NCI-H82 (cell line): Measurements from ENCODE around the gene FHIT.

Source experiments
- DNase-seq: peaks from one replicate; lab custom pipeline; 2025; lab: John Stamatoyannopoulos, UW

FHIT gene

DNA sequence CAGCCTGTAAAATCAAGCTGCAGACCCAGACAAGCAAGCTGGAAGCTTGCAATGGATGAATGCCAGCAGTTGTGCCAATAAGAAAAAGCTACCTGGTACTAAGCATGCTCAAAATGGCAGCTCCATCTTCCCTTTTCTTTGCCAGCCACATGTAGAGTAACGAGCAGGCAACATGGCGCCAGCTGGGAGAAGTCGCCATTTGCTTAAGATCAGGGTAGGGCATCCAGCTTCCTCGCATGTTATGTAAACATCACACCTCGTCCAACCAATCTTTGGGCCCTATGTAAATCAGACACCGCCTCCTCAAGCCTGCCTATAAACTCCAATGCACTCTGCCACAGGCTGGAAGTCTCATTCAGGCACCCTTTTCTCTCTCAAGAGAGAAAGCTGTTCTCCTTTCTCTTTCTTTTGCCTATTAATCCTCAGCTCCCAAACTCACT is 973.9 kb downstream of the FHIT start:
- peak; percentile 2 for DNase-seq

DNA sequence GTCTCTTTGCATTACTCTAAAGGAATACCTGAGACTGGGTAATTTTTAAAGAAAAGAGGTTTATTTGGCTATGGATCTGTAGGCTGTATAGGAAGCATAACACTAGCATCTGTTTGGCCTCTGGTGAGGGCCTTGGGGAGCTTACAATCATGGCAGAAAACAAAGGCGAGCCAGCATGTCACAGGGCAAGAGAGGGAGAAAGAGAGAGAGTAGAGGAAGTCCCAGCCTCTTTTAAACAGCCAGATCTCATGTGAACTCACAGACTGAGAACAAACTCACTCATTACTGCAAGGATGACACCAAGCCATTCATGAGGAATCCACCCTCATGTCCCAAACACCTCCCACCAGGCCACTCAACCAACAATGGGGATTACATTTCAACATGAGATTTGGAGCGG is 974.6 kb downstream of the FHIT start:
- no peak for DNase-seq

DNA sequence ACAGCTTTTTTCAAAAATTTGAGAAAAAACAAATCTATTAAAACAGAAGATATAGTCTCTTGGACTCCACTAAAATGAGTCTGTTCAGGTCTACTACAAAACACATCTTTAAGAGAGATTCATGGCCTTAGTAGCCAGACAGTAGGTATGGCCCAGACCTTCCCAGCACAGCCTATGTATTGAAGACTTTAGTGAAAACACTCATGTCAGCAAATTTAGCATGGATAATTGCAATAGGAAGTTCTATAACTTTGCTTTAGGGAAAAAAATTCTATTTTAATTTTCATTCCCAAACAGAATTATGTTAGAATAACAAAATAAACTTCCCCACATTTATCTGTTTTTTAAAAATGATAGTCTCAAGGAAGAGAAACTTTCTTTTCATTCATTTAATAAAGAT is 976.6 kb downstream of the FHIT start:
- DNase-seq: no peak

DNA sequence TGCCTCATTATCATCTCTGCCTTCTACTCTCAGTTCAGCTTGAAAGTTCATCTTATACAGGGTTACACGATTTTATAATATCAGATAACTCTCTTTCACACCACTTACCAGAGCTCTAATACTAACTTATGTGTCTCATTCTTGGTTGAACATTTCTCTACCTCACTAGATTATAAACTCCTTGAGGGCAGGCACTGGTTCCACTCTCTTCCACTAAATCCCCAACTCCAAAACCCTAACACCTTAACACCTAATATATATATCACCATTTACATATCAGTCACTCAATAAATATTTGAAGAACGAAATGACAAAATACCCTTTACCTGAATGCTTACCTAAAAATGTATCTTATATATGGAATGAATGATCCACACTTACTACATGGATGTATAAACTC is 977.2 kb downstream of the FHIT start:
- no peak for DNase-seq

DNA sequence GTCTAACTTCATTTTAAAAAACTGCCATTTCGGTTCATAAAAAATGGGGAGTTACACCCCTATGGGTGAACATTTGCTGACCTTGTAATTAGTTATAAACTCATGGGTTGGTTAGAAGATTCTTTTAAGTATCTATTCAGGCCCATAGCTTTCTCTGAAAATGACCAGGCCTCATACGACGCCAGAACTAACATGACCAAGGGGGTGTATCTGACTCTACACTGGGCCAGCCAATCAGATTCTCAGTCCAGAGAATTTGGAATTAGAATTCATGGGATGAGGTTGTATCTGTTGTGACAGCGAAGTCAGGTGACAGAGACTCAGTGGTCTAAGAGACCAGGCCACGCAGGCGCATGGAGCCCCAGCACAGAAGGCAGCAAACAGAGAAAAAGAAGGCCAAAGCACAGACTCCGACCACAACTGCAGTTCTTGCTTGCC is 981.4 kb downstream of the FHIT start:
- DNase-seq: no peak

DNA sequence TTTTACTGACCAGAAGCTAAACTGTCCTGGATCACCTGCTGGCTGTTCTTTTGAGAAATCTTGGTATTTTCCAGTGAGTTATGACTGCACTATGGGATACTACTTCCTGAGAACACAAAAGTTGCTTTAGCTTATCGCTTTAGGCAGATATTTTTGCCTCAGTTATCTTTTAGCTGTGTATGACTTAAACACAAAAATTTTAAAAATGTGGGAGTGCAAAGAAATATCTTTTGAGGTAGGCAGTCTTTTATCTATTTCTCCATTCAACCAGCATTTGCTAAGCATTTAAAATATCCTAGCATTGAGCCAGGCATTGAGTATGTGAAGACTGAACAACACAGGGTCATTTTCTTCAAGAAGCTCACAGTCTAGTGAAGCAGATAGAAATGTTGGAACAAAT is 981.9 kb downstream of the FHIT start:
- no peak for DNase-seq

DNA sequence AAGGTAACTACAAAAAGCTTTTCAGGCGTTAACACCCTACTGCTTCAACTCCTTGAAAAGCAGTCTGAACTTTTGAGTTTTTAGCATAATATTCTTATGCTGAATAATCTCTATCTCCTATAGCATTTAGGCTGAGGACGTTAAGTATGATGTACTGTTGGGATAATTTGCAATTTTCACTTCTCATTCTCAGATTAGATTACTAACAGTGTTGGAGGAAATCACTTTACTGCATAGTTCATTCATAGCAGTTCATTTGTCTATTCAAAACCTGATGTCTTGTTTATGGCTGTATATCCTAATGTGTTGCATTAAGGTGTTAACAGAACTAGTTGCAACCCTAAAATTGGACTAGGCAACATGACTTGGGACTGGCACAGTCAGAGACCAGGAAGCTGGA is 983.1 kb downstream of the FHIT start:
- no peak for DNase-seq

DNA sequence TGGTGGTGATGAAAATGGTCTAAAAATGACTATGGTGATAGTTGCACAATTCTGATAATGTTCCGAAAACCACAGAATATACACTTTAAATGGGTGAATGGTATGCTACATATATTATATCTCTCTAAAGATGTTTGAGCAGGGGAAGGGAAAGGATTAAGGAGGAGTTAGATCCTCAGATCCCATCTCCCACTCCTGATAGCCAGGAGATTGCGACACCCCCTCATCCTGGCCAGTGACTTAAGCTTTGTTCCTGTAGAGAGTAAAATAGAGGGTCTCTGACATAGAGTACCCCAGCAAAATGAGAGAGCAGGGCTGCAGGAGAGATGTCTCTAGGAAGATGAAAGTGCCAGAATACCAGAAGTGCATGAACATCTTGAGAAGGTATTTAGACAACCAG is 984.8 kb downstream of the FHIT start:
- no peak for DNase-seq

DNA sequence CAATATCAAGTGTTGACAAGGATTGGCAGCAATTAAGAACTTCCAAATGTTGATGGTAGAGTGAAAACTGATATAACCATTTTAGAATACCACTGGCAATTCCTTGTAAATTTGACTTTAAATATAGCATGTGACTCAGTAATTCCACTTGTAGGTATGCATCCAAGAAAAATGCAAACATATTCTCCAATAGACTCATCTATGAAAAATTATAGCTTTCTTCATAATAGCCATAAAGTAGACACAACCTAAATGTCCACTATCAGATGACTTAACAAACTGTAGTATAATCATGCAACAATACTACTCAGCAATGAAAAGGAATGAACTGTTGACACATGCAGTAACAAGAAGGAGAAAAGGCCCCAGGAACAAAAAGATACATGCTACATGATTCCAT is 988.1 kb downstream of the FHIT start:
- no peak for DNase-seq

DNA sequence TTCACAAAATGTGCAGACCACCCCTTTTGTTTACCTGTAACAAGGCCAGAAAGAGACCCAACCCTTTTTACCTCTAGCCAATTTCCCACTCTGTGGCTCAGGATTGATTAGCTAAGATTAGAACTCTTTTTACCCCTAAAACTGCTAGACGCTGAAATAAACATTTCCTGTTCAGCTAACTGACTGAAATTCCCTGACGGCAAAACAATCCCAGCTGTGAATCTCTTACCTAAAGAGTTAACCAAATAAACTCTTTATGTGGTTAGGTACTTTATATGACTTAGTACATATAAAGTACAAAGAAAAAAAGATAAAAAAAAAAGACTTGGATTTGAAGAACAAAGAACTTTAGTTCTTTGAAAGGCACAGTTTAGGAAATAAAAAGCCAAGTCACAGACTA is 988.7 kb downstream of the FHIT start:
- DNase-seq: no peak

DNA sequence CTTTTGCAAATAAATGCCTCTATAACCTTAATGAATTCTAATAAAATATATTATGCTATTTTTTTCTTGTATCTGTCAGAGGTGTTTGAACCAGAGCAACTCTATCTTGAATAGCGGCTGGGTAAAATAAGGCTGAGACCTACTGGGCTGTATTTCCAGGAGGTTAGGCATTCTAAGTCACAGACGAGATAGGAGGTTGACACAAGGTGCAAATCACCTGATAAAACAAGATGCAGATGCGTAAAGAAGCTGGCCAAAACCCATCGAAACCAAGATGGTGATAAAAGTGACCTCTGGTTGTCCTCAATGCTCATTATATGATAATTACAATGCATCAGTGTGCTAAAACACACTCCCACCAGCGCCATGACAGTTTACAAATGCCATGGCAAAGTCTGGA is 990.7 kb downstream of the FHIT start:
- DNase-seq: no peak

DNA sequence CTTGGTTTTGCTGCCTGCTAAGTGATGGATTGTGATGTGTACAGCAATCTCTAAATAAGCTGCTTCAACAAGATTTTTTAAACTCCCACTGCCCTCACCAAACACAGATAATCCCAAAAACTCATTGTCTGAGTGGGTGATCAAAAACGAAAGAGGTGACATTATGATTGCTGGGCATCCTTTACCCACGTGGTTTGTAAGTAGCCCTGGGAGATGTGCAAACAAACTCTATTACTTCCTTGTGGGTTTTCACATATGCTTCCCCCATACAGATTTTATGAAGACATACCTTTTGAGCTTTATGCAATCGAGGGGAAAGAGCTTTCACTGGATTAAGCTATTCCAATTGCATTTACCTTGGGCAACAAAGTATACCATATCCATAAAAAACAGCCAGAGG is 1000.4 kb downstream of the FHIT start:
- no peak for DNase-seq

DNA sequence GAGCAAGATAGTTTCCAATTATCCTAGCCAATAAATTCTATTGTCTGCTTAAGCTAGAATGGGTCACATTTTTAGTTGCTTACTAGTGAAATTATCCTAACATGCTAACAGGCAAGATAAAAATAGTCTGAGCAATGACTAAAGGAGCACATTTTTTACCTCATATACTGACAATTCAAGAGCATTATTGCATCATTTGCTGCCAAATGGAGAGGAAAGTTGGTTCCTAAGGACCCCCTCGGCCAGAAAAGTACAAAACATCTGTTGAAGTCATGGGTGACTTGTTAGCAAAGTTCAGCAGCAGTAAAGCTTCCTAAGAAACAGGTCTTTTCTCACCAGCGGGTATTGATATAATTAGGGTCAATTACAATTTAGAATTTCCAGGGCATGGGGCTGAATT is 1001.0 kb downstream of the FHIT start:
- no peak for DNase-seq

DNA sequence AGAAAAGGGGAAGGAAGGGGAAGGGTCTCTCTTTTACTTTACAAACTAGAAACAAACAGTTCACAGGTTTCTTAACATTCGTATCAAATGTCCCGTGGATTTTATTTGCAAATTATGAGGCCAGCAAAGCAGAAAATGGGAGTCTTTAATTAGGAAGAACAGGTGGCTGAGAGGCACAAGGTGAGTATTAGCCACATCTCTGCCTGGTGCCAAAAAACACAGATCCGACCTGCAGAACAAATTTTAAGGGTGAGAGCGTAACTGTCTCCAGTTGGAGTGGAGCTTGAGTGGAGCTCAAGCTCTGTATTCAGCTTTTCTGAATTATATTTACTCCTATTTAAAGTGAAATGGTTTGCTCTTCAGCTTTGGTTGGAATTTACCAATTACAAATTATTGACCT is 1004.9 kb downstream of the FHIT start:
- no peak for DNase-seq

DNA sequence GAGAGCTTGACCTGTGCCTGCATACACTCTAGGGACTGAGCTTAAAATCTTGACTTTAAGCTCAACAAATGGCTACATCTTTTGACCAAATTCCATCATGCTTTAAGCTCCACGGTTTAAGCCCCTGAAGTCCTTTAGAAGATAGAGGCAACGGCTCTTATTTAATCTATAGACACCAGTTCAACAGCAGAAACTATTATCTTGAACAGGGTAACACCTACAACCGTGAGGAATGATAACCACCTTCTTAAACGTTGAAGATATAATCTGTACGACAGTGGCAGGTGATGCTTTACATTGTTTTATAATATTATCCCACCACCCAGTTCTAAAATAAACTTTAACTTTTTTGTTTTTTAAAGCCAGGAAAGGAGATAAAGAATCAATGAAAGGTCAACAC is 1007.8 kb downstream of the FHIT start:
- no peak for DNase-seq

DNA sequence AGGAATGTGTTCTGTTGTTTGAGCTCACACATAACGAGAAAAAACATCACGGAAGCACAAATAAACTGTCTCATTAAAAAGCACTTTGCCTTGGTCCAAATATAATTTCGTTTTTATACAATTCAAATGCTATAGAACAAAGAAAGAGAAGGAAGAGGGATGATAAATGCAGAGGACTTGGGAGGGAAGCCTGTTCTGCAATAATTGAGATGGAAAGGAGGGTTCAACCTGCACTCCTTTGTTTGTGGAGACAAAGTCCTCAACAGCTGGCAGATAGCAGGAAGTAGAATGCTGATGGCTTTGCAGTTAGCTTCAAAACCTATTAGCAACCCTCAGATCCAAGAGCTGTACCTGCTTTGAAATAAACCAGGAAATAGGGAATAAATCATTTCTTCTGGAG is 1010.8 kb downstream of the FHIT start:
- peak; percentile 24 for DNase-seq

DNA sequence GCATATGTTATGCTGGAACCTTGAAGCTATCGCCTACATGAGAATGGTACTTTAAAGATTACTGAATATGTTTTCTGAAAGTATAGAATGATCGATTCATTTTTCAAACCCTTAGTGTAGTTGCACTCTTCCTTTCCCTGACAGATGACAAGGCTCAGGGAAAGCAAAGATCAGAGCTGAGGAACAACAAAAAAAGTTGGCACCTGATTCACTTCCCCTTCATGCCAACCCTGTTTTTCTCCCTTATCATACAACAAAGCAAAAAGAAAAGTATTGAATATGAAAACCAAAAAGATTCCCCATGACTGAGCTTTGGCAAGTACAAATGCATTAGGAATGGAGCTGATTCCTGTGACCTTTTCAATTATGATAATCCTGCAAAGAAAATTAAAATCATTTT is 1012.7 kb downstream of the FHIT start:
- no peak for DNase-seq

DNA sequence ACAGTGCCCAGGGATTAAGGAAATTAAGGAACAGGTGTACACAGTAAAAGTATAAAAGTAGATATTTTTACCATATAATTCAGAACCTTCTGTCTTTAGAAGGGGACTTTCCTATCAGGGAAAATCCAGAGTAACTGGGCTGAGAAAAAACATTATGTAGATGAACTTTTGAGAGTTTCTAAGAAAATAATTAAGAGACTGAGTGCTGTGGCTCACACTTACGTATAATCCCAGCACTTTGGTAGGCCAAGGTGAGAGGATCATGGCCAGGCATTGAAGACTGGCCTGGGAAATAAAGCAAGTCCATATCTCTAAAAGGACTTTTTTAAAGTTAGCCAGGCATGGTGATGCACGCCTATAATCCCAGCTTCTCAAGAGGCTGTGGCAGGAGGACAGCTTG is 1021.8 kb downstream of the FHIT start:
- no peak for DNase-seq

DNA sequence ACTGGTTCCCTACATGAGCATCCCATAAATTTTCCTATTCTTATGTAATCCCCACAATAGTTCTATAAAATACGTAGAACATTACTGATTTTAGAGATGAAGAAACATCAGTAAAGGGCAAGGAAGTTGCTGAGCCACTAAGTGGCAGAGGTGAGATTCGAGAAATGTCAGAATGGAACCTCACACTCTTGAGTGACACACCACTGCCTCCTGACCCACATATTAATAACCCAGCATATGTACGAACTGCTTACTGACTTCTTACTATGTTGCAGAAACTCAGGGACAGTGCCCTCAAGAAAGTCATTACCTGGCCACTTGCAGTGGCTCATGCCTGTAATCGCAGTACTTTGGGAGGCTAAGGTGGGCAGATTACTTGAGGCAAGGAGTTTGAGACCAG is 1022.4 kb downstream of the FHIT start:
- DNase-seq: no peak

DNA sequence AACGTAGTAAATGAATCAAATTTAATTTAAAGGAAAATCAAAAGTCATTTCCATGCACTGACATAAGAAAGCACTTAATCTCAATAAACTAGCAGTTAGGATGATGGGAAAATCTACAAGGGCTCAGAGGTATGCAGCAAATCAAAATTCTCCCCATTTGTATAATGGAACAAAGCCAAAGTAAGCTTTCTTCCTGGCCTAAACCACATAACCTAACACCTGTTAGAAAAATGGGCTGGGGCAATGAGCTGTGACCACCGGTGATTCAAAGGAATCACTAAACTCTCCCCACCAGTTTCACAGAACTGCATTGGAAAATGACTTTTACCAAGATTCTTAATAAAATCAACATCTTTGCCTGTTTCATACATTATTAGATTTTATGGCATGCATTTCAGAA is 1024.3 kb downstream of the FHIT start:
- no peak for DNase-seq

DNA sequence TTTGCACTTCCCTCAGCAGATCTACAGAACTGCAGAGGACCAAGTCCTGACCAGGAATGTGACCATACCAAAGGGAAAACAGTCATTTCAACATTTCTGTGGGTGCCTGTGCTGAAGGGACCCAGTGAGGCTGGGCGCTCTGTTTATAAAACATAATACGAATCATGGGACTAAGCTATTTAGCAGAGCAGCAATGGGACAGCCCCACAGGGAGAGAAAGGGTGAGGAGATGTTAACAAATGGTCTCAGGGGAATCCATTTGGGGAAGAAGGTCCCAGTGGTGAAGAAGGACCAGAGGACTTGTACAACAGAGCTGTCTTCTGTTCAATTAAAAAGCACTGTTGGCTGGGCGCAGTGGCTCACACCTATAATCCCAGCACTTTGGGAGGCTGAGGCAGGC is 1025.4 kb downstream of the FHIT start:
- no peak for DNase-seq

DNA sequence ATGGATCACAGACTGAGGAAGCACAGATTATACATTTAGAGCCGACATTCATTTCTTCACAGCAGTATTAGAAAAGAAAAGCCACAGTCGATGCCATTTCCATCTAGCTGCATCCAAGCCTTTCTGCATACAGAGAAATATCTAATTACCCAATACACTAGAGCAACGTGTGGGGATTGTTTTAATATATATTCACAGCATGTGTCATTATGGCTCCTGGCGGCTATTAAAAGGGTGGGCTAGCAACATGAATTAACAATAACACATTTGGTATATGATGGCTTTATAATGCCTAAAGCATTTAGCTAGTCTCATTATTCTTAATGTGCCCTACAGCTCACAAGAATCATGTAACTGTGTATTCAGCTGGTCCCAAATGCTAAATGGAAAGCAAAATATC is 1030.5 kb downstream of the FHIT start:
- DNase-seq: no peak

DNA sequence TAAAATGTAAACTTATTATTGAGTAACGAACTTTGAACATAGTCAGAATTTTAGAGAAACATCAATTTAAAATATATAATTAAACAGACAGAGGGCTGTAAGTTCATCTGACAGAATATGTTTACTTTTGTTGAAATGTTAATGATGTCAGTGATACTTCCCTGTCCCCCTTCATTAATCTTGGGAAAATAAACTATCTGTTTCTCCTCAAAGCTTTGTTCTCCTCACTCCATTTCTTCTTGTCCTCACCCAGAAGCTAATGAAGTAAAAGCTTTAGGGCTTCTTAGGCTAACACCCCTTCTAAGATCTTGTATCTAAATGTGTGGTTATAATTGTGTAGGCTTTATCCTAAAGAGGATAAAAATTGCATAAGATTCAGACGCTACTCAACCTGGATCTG is 1031.8 kb downstream of the FHIT start:
- no peak for DNase-seq

DNA sequence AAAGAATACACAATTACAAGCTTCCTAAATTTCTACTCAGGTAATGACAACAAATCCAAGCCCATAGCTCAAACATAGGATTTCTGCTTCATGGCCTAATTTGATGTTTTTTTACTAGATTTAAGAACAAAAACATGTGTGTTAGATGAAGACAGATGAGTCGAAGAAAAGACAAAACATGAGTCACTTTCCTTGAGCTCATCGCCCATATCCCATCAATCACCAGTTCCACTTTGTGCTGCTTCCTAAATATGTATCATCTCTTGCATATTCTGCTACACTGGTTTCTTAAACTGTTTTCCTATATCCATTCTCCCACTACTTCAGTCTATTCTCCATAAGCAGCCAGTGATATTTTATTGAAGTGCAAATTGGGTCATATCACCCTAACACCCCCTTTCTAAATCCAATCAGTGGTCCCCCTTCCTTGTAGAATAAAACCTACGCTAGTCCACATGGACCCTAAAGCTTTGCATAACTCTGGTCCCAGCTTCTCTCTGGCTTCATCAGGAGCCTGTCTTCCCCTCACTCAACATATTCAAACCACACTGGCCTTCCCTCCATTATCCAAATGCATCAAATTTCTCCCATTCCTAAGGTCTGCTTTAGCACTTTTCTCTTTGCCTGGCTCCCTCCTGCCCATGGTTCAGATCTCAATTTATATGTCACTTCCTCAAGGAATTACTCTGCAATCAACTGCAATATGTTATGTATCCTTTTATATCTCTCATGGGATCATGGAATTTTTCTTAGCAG is 1033.9 kb downstream of the FHIT start:
- no peak for DNase-seq
